NCI-H2081 treated with DMSO at 0.1 percent for 48 hours (cell line): ENCODE data around the gene CDH23.

Experiments
- DNase-seq: peaks from one replicate; lab custom pipeline; 2025; lab: John Stamatoyannopoulos, UW

CDH23 gene

GRCh38 chr10:71369602-71370001 lies 27.1 kb upstream of the CDH23 start:
- no peak for DNase-seq

DNA sequence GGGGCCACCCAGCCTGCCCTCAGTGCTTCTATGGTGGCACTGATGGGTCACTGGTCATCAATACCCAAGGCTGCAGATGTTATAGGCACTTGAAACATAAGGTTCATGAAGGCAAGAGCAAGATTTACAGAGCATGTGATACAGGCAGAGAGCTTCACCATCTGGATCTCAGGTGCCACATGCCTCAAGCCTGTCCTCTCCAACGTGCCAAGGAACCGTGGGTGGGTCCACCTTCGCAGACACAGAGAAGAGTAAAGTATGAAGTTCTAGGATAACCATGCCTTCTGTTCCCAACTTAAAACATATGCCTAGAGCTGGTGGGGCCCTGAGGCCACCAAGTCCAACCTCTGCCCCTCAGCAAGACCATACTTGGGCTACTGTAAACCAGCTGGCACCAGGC lies 26.7 kb upstream of the CDH23 start:
- DNase-seq: no peak

DNA sequence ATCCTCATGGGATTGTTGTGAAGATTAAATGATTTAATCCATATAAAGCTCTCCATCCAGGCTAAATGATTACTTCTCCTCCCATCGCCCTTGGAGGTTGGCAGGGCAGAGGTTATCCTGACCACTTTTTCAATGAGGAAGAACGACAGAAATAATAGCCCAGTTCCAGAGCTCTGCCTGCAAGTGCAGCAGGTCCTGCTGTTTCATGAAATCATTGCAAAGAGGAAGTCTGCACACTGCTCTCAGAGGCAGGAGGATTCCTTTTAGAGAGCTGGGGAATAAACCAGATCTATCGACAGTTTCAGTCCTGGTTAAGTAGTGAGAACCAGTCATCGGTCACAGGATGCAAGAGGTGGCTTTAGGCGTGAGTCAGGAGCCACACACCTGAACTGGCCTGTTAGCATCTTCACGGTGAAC lies 25.0 kb upstream of the CDH23 start:
- no peak for DNase-seq

GRCh38 chr10:71372882-71373495 lies 23.7 kb upstream of the CDH23 start:
- no peak for DNase-seq

DNA sequence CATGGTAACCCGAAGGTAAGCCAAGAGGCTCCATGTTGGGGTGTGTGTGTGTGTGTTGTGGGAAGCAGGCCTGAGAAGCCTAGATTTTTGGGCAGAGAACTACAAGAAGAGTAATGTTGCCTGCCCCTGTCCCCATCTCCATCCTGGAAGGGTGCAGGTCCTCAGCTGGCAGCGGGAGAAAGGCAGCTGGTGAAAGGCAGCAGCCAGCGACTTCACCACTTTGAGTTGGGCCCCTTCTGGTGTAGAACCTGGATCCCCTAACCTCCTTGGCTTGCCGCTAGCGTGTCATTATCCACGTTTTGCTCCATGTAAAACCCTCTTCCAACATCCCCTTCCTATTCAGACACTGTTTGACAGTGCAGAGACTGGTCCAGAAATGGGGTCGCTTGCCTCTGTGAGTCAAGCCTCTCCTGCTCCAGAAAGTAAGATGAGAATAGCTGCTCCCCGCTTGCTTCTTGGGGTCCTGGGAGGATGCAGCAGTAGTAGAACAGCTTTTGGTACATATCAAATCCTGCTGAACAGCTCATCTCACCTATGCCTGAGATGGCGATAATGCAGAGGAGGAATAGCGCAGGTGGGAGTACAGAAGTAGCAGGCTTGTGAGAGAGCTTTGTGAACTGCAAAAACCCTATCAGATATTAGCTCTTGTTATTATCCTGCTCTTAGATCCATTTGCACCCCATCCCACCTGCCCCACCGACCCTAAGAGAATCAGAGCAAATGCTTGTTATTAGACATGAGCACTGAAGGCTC lies 22.1 kb upstream of the CDH23 start:
- DNase-seq: no peak

DNA sequence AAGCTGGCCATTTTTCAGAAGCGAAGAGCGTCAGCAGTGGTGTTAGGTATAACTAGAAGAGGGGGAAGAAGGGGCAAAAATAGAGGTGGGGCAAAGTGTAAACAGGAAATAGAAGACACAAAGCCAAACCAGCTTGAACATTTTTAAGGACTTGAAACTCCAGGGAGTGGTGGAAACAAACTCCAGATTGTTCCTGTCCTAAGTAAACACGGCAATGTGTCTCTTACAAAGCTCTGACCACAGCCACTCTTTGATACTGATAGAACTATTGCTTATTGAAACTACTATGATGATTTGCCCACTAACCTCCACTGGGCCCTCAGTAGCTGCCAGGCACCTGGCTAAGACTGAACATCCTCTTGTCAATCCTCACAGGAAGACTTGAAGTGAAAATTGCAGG lies 20.8 kb upstream of the CDH23 start:
- DNase-seq: no peak

- DNase-seq: no peak
These were observed 18.2 kb upstream of the CDH23 start for GRCh38 chr10:71378336-71379117.

DNA sequence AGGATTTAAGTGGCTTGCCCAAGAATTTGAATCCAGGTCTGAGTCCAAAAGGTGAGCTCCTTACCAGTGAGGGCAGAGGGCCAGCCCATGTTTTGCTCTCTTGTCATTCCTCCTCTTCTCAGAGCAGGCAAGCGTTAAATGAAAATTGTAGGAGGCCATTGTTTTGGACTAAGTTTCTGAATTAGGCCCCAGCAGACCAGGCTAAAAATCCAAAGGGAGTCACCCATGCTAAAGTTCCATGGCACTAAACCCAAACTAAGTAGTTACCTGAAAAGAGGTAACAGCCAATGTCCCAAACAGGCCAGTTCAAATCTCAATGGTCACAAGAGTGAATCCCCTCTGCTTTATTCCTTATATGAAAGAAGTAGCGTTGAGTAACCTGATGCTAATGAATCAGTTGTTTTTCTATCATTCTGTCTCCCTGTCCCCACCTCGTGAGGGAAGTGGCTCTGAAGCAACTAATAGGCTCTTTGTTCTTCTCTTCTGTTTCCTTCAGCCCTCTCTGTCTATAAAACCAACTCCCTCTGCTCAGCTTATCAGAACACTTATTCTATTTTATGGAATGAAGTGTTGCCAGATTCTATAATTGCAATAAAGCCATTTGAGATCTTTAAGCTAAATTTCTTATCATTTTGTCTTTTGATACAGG lies 17.5 kb upstream of the CDH23 start:
- DNase-seq: no peak

DNA sequence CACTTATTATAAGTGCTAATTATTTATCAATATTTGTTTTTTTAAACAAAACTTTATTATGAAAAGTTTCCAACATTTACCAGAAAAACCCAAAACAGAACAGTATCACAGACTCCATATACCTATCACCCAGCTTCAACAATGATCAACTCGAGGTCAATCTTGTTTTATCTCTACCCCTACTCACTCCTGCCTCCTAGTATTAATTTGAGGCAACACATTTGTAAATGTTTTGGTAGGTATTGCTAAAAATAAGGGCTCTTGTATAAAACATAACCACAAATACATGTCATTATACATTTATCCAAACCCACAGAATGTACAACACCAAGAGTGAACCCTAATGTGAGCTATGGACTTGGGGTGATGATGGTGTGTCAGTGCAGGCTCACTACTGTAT lies 15.9 kb upstream of the CDH23 start:
- DNase-seq: no peak

GRCh38 chr10:71381611-71382010 lies 15.1 kb upstream of the CDH23 start:
- no peak for DNase-seq

DNA sequence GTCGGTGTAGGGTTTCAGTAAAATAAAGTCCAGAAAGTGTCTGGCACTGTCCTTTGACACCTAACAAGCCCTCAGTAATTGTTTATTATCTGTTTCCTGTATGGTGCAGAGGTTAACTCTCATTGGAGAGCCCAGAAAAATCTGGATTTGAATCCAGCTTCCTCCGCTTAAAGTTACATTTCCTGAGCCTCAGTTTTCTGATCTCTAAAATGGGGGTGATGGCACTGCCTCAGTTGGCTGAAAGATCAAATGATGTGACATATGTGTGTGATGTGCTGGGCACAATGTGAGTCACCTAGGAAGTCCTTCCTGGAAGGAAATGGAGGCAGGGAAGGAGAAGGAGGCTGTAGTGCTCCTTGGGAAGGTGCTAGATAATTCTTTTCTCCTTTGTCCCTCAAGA lies 14.7 kb upstream of the CDH23 start:
- no peak for DNase-seq

GRCh38 chr10:71382757-71383156 lies 14.0 kb upstream of the CDH23 start:
- no peak for DNase-seq

GRCh38 chr10:71383972-71384687 lies 12.6 kb upstream of the CDH23 start:
- no peak for DNase-seq

DNA sequence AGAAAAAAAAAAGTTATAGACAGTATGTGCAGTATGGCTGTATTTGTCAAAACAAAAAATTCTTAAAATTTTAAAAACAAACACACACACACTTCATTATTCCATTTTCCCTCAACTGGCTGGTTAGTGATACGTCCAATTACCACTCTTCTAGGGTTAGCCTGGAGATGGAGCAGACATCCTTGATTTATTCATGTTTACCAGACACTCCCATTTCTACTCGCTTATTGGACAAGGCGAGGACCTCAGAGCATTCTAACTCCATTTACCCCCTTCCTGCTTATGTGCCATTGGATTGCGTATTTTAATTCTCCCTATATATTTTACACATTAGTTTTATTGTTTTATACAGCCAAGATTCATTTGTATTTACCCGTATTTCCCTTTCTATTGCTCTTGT lies 8.5 kb upstream of the CDH23 start:
- DNase-seq: no peak

- DNase-seq: no peak
These were observed 8.0 kb upstream of the CDH23 start for GRCh38 chr10:71388583-71389310.

- no peak for DNase-seq
These were observed 6.8 kb upstream of the CDH23 start for GRCh38 chr10:71389768-71390460.

GRCh38 chr10:71390461-71390835 lies 6.3 kb upstream of the CDH23 start:
- no peak for DNase-seq

GRCh38 chr10:71390921-71391690 lies 5.6 kb upstream of the CDH23 start:
- DNase-seq: no peak

- no peak for DNase-seq
These were observed 5.0 kb upstream of the CDH23 start for GRCh38 chr10:71391701-71392100.

- no peak for DNase-seq
These were observed 4.4 kb upstream of the CDH23 start for GRCh38 chr10:71392292-71392691.
